Activated T-cell treated with anti-CD3 and anti-CD28 coated beads, Interleukin-2, amount 50 U/mL, for 72 hours (primary cell): Measurements from ENCODE around the gene CTNNA1. TPM values are rescaled to one million over a fixed set of nuclear protein-coding genes. Genes with fewer than 3 reads are reported as not detected.
"Not testable (repeated sequence)": the region's sequence is repeated elsewhere in the genome, so short reads cannot be mapped to it uniquely, and the experiment has no call there.

Experiments used
- ATAC-seq, 2 donors: fragments of 150-1000 bp; cut with Tn5 transposase; replicated peaks in 1 of 2; 2 replicates each; pipeline ENCODE4 v1.10.0; 2021; ENCODE audit warnings: moderate library complexity in 2 of 2, mild to moderate bottlenecking in 1 of 2
- DNase-seq, 2 donors: peaks; one replicate each; pipeline ENCODE4 v3.0.0; 2021 to 2022; ENCODE audit warnings: mixed read lengths in 1 of 2
- H3K27ac Mint-ChIP-seq: one replicate; pipeline ENCODE4 v1.8.0; 2022; ENCODE audit warnings: mild to moderate bottlenecking, moderate library complexity, mixed read lengths
- H3K27me3 Mint-ChIP-seq: one replicate; pipeline ENCODE4 v1.8.0; 2022; ENCODE audit warnings: low read depth, mixed read lengths
- H3K36me3 Mint-ChIP-seq, 2 donors: one replicate each; pipeline ENCODE4 v1.8.0; 2022; ENCODE audit warnings: mixed read lengths in 2 of 2, mild to moderate bottlenecking in 1 of 2; ENCODE audit not compliant: insufficient read depth in 2 of 2
- H3K4me1 Mint-ChIP-seq: one replicate; pipeline ENCODE4 v1.8.0; 2022; ENCODE audit warnings: low read depth, mixed read lengths
- H3K4me3 Mint-ChIP-seq, 2 donors: one replicate each; pipeline ENCODE4 v1.8.0; 2022; ENCODE audit warnings: mild to moderate bottlenecking in 2 of 2, mixed read lengths in 2 of 2, moderate library complexity in 2 of 2
- H3K9me3 Mint-ChIP-seq, 2 donors: one replicate each; pipeline ENCODE4 v1.8.0; 2022; ENCODE audit warnings: mixed read lengths in 2 of 2
- total RNA-seq, 2 donors: library from RNA; stranded (reverse); gene quantifications; one replicate each; pipeline ENCODE4 v1.2.3, GENCODE V29; 2022

CTNNA1 gene
- total RNA-seq, 2 donors from 2014 or later: 62.3 to 73.0 TPM

- DNase-seq (no peak), ATAC-seq (no peak)
- H3K4me3 Mint-ChIP-seq: no peak overlapping the region
- H3K9me3 Mint-ChIP-seq: no peaks in the 10 kb centered on the region
- no peaks in the 10 kb centered on the region for H3K36me3 Mint-ChIP-seq
- H3K27ac Mint-ChIP-seq: no peak overlapping the region
- H3K4me1 Mint-ChIP-seq: peaks cover 5% of the 10 kb centered on the region
- H3K27me3 Mint-ChIP-seq: peaks cover 46% of the 10 kb centered on the region
Observed at GRCh38 chr5:138732466-138732865, 20.8 kb upstream of the CTNNA1 start.

GRCh38 chr5:138732933-138733332 lies 20.3 kb upstream of the CTNNA1 start:
- Mint-ChIP-seq H3K4me3 (no peak overlapping the region), H3K9me3 (no peaks in the 10 kb centered on the region), H3K27me3 (peaks cover 45% of the 10 kb centered on the region), H3K4me1 (peaks cover 7% of the 10 kb centered on the region), H3K36me3 (no peaks in the 10 kb centered on the region), H3K27ac (no peak overlapping the region)
- no peak for DNase-seq
- ATAC-seq: no peak

- H3K27me3 Mint-ChIP-seq: peaks cover 43% of the 10 kb centered on the region
- ATAC-seq (no peak), DNase-seq (no peak)
- no peak overlapping the region for H3K27ac Mint-ChIP-seq
- H3K36me3 Mint-ChIP-seq: no peaks in the 10 kb centered on the region
- H3K4me3 Mint-ChIP-seq: no peak overlapping the region
- H3K9me3 Mint-ChIP-seq: no peaks in the 10 kb centered on the region
- peaks cover 13% of the 10 kb centered on the region for H3K4me1 Mint-ChIP-seq
Observed at GRCh38 chr5:138733509-138733908, 19.7 kb upstream of the CTNNA1 start.

GRCh38 chr5:138736293-138736692 lies 16.9 kb upstream of the CTNNA1 start:
- no peaks in the 10 kb centered on the region for H3K36me3 Mint-ChIP-seq
- no peak for DNase-seq
- no peaks in the 10 kb centered on the region for H3K9me3 Mint-ChIP-seq
- H3K27ac Mint-ChIP-seq: no peak overlapping the region
- peaks cover 52% of the 10 kb centered on the region for H3K27me3 Mint-ChIP-seq
- peaks cover 28% of the 10 kb centered on the region for H3K4me1 Mint-ChIP-seq
- H3K4me3 Mint-ChIP-seq: no peak overlapping the region
- ATAC-seq: no peak

GRCh38 chr5:138737494-138738265 lies 15.5 kb upstream of the CTNNA1 start:
- Mint-ChIP-seq H3K9me3 (no peaks in the 10 kb centered on the region), H3K27me3 (peaks cover 51% of the 10 kb centered on the region), H3K4me1 (peaks cover 40% of the 10 kb centered on the region), H3K36me3 (no peaks in the 10 kb centered on the region), H3K27ac (no peak overlapping the region), H3K4me3 (peak overlapping the region; percentile 79 to 81)
- DNase-seq (no peak), ATAC-seq (no peak)

- ATAC-seq (peak; percentile 77 to 78), DNase-seq (no peak)
- Mint-ChIP-seq H3K27me3 (peaks cover 51% of the 10 kb centered on the region), H3K4me1 (peaks cover 43% of the 10 kb centered on the region), H3K4me3 (peak overlapping the region; percentile 79 to 81), H3K9me3 (no peaks in the 10 kb centered on the region), H3K27ac (peak overlapping the region; percentile 92), H3K36me3 (no peaks in the 10 kb centered on the region)
Observed at GRCh38 chr5:138738399-138738798, 14.8 kb upstream of the CTNNA1 start.

- Mint-ChIP-seq H3K27ac (no peak overlapping the region), H3K4me1 (peaks cover 43% of the 10 kb centered on the region), H3K36me3 (no peaks in the 10 kb centered on the region), H3K4me3 (no peak overlapping the region), H3K9me3 (no peaks in the 10 kb centered on the region), H3K27me3 (peaks cover 50% of the 10 kb centered on the region)
- ATAC-seq (no peak), DNase-seq (no peak)
Observed at GRCh38 chr5:138739938-138740337, 13.3 kb upstream of the CTNNA1 start.

GRCh38 chr5:138743484-138743883 lies 9.7 kb upstream of the CTNNA1 start:
- H3K27ac Mint-ChIP-seq: no peak overlapping the region
- ATAC-seq: no peak
- no peak for DNase-seq
- peaks cover 30% of the 10 kb centered on the region for H3K4me1 Mint-ChIP-seq
- peaks cover 31% of the 10 kb centered on the region for H3K27me3 Mint-ChIP-seq
- no peaks in the 10 kb centered on the region for H3K36me3 Mint-ChIP-seq
- H3K9me3 Mint-ChIP-seq: no peaks in the 10 kb centered on the region
- H3K4me3 Mint-ChIP-seq: no peak overlapping the region

GRCh38 chr5:138745268-138745667 lies 8.0 kb upstream of the CTNNA1 start:
- Mint-ChIP-seq H3K36me3 (no peaks in the 10 kb centered on the region), H3K9me3 (no peaks in the 10 kb centered on the region), H3K4me3 (no peak overlapping the region), H3K27me3 (peaks cover 37% of the 10 kb centered on the region), H3K27ac (no peak overlapping the region), H3K4me1 (peaks cover 18% of the 10 kb centered on the region)
- DNase-seq: no peak
- ATAC-seq: no peak

GRCh38 chr5:138748630-138749081 lies 4.6 kb upstream of the CTNNA1 start:
- no peak for DNase-seq
- H3K36me3 Mint-ChIP-seq: no peaks in the 10 kb centered on the region
- H3K4me3 Mint-ChIP-seq: no peak overlapping the region
- no peaks in the 10 kb centered on the region for H3K9me3 Mint-ChIP-seq
- no peak overlapping the region for H3K27ac Mint-ChIP-seq
- H3K27me3 Mint-ChIP-seq: peaks cover 32% of the 10 kb centered on the region
- ATAC-seq: no peak
- H3K4me1 Mint-ChIP-seq: peaks cover 7% of the 10 kb centered on the region

GRCh38 chr5:138751344-138751743 lies 1.9 kb upstream of the CTNNA1 start:
- not testable (repeated sequence) for H3K9me3 Mint-ChIP-seq, ATAC-seq, H3K36me3 Mint-ChIP-seq, H3K27ac Mint-ChIP-seq, H3K4me3 Mint-ChIP-seq, DNase-seq
- H3K27me3 Mint-ChIP-seq: peaks cover 29% of the 10 kb centered on the region
- peaks cover 26% of the 10 kb centered on the region for H3K4me1 Mint-ChIP-seq

- no peaks in the 10 kb centered on the region for H3K9me3 Mint-ChIP-seq
- DNase-seq (no peak), ATAC-seq (no peak)
- H3K36me3 Mint-ChIP-seq: peaks cover under 1 to 3% of the 10 kb centered on the region in 2 donors
- H3K27me3 Mint-ChIP-seq: peaks cover 40% of the 10 kb centered on the region
- peak overlapping the region; percentile 54 to 71 for H3K4me3 Mint-ChIP-seq
- H3K27ac Mint-ChIP-seq: no peak overlapping the region
- H3K4me1 Mint-ChIP-seq: peaks cover 37% of the 10 kb centered on the region
Observed at GRCh38 chr5:138752341-138752950, 779 bp upstream of the CTNNA1 start.

- peak overlapping the region; percentile 87 to 88 for H3K4me3 Mint-ChIP-seq
- H3K4me1 Mint-ChIP-seq: peaks cover 38% of the 10 kb centered on the region
- ATAC-seq (peak in 1 of 2 donors; percentile 25), DNase-seq (peak; percentile 64 to 68)
- H3K27me3 Mint-ChIP-seq: peaks cover 40% of the 10 kb centered on the region
- H3K27ac Mint-ChIP-seq: peak overlapping the region; percentile 33
- H3K9me3 Mint-ChIP-seq: peaks cover 2 to 3% of the 10 kb centered on the region in 2 donors
- H3K36me3 Mint-ChIP-seq: peaks cover 6 to 12% of the 10 kb centered on the region in 2 donors
Observed at GRCh38 chr5:138753794-138754698, 821 bp downstream of the CTNNA1 start.
